ENCODE results near the gene PDZD11. TPM values are rescaled to one million over a fixed set of nuclear protein-coding genes. Genes with fewer than 3 reads are reported as not detected.

Gene PDZD11
- total and polyA plus RNA-seq, 12 donors = 24.4 to 97.7 (median 46.2) TPM

GRCh38 chrX:70241501-70241900 is 48.2 kb downstream of the PDZD11 start:
- WGBS, 4 donors = 63 to 87% (median 80%) methylated on average over 2 of the region's 2 CpGs
- H3K4me1 ChIP-seq (replicated peaks in 1 of 2) = no peaks in the 10 kb centered on the region
- no peaks in the 10 kb centered on the region for H3K27me3 ChIP-seq
- no peaks in the 10 kb centered on the region for H3K36me3 ChIP-seq (replicated peaks in 1 of 2)
- H3K27ac ChIP-seq = no peak overlapping the region
- TF ChIP-seq, protein P1, sequence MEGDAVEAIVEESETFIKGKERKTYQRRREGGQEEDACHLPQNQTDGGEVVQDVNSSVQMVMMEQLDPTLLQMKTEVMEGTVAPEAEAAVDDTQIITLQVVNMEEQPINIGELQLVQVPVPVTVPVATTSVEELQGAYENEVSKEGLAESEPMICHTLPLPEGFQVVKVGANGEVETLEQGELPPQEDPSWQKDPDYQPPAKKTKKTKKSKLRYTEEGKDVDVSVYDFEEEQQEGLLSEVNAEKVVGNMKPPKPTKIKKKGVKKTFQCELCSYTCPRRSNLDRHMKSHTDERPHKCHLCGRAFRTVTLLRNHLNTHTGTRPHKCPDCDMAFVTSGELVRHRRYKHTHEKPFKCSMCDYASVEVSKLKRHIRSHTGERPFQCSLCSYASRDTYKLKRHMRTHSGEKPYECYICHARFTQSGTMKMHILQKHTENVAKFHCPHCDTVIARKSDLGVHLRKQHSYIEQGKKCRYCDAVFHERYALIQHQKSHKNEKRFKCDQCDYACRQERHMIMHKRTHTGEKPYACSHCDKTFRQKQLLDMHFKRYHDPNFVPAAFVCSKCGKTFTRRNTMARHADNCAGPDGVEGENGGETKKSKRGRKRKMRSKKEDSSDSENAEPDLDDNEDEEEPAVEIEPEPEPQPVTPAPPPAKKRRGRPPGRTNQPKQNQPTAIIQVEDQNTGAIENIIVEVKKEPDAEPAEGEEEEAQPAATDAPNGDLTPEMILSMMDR (IDR thresholded peaks at IDR 0.05) = no peak
- no peak for TF ChIP-seq POLR2A (IDR thresholded peaks at IDR 0.05)
- intact Hi-C loops (cut with DNase I) = no loop called here
- no peak for DNase-seq
- no peaks in the 10 kb centered on the region for H3K9me3 ChIP-seq (replicated peaks in 1 of 3)
- H3K4me3 ChIP-seq = no peak overlapping the region

DNA sequence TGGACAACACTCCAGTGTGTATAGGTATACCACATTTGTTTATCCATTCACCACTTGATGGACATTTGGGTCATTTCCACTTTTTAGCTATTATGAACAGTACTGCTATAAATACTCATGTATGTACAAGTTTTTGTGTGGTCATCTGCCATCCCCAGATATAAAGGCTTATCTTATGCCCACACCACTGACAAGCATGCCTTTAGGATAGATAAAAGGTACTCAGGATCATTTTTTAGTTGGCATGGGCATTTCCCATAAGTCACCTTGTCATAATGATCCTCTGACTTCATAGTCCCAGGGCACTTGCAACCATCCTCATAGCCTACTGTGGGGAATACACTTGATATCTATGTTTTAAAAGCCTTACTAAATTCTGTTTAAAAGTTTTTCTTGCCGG is 49.0 kb downstream of the PDZD11 start:
- intact Hi-C loops (cut with DNase I) = no loop called here
- DNase-seq = no peak
- WGBS, 4 donors = 80 to 100% (median 89%) methylated on average over 1 of the region's 1 CpG

More for the DNA sequence above, 49.0 kb downstream of the PDZD11 start:
- Histone ChIP-seq H3K4me3 (no peak overlapping the region), H3K27me3 (no peaks in the 10 kb centered on the region), H3K27ac (no peak overlapping the region), H3K4me1 (replicated peaks in 1 of 2) (no peaks in the 10 kb centered on the region), H3K36me3 (replicated peaks in 1 of 2) (no peaks in the 10 kb centered on the region), H3K9me3 (replicated peaks in 1 of 3) (no peaks in the 10 kb centered on the region)
- TF ChIP-seq, protein P1 (IDR thresholded peaks at IDR 0.05) = no peak
- no peak for TF ChIP-seq POLR2A (IDR thresholded peaks at IDR 0.05)

Small RNA genes within 50 kb of the gene (small RNA-seq; reads per million reads assigned to genes)
- gene RNA5SP507 = 0.17 to 0.47 reads per million in 2 donors

Other genes starting within 250 kb of the PDZD11 start
- gene AWAT2, start 240.0 kb downstream of the PDZD11 start, total RNA-seq = not detected
- gene AWAT2, start 240.0 kb downstream of the PDZD11 start, polyA plus RNA-seq = not detected
- gene OTUD6A, start 227.5 kb downstream of the PDZD11 start, total RNA-seq = not detected
- not detected for gene OTUD6A, start 227.5 kb downstream of the PDZD11 start, polyA plus RNA-seq
- 10 to 100 TPM; 28.1 to 82.3 (median 68.5) TPM for gene IGBP1, start 156.5 kb downstream of the PDZD11 start, total RNA-seq
- gene IGBP1, start 156.5 kb downstream of the PDZD11 start, polyA plus RNA-seq = 10 to 100 TPM; 41.5 to 47.3 (median 44.6) TPM
- gene DGAT2L6, start 112.4 kb downstream of the PDZD11 start, total RNA-seq = not detected
- not detected for gene DGAT2L6, start 112.4 kb downstream of the PDZD11 start, polyA plus RNA-seq
- not detected for gene AWAT1, start 55.3 kb downstream of the PDZD11 start, total RNA-seq
- not detected for gene AWAT1, start 55.3 kb downstream of the PDZD11 start, polyA plus RNA-seq
- gene P2RY4, start 29.7 kb downstream of the PDZD11 start, total RNA-seq = under 1 TPM in 6 of 9 donors, not detected in 3; 0.11 to 0.37 (median 0.23) TPM
- gene P2RY4, start 29.7 kb downstream of the PDZD11 start, polyA plus RNA-seq = under 1 TPM in 1 of 3 donors, not detected in 2; 0.03 TPM
- not detected for gene ARR3, start 21.6 kb downstream of the PDZD11 start, total RNA-seq
- gene ARR3, start 21.6 kb downstream of the PDZD11 start, polyA plus RNA-seq = not detected
- not detected for gene RAB41, start 7.8 kb downstream of the PDZD11 start, total RNA-seq
- not detected for gene RAB41, start 7.8 kb downstream of the PDZD11 start, polyA plus RNA-seq
- 1 to 10 TPM in 1 of 9 donors, under 1 TPM in 8; 0.28 to 6.6 (median 0.47) TPM for gene KIF4A, start 177 bp upstream of the PDZD11 start, total RNA-seq
- gene KIF4A, start 177 bp upstream of the PDZD11 start, polyA plus RNA-seq = under 1 TPM; 0.08 to 0.59 (median 0.10) TPM
- gene GDPD2, start 133.4 kb upstream of the PDZD11 start, total RNA-seq = not detected
- gene GDPD2, start 133.4 kb upstream of the PDZD11 start, polyA plus RNA-seq = under 1 TPM in 1 of 3 donors, not detected in 2; 0.05 TPM
- gene DLG3, start 154.9 kb upstream of the PDZD11 start, total RNA-seq = 10 to 100 TPM in 4 of 9 donors, 1 to 10 TPM in 5; 6.0 to 33.7 (median 8.9) TPM
- gene DLG3, start 154.9 kb upstream of the PDZD11 start, polyA plus RNA-seq = 1 to 10 TPM; 5.5 to 8.8 (median 5.6) TPM

Measured in adrenal gland (tissue), 12 donors.